NCI-H2029 treated with DMSO at 0.1 percent for 48 hours (cell line): ENCODE results near the gene AP4E1.
"Not testable (repeated sequence)": the region's sequence is repeated elsewhere in the genome, so short reads cannot be mapped to it uniquely, and the experiment has no call there.

Experiments used
- DNase-seq: peaks from one replicate; lab custom pipeline; 2025; lab: John Stamatoyannopoulos, UW

The AP4E1 gene

DNA sequence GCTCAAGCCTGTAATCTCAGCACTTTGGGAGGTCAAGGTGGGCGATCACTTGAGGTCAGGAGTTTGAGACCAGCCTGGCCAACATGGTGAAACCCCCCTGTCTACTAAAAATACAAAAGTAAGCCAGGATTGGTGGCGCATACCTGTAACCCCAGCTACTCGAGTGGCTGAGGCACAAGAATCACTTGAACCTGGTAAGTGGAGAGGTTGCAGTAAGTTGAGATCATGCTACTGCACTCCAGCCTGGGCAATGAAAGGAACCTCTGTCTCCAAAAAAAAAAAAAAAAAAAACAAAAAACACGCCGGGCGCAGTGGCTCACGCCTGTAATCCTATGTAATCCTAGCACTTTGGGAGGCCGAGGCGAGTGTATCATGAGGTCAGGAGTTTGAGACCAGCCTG is 18.9 kb upstream of the AP4E1 start:
- DNase-seq, result no peak

DNA sequence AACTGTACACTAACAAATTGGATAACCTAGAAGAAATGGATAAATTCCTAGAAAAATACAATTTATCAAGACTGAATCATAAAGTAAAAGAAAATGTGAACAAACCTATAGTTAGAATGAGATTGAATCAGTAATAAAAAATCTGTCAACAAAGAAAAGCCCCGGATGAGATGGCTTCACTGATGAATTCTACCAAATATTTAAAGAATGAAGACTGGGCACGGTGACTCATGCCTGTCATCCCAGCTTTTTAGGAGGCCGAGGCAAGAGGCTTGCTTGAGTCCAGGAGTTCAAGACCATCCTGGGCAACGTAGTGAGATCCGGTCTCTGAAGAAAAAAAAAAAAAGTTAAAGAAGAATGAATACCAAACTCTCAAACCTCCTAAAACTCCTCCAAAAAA is 17.7 kb upstream of the AP4E1 start:
- no peak for DNase-seq

DNA sequence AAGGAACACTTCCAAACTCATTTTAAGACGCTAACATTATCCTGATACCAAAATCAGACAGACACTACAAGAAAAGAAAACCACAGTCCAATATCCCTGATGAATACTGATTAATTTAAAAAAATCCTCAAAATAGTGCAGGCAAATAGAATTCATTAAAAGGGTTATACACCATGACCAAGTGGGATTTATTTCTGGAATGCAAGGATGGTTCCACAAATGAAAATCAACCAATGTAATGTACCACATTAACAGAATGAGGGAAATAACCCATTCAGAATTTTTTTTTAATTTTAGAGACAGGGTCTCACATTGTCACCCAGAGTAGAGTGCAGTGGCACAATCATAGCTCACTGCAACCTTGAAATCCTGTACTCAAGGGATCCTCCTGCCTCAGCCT is 17.3 kb upstream of the AP4E1 start:
- DNase-seq, result no peak

DNA sequence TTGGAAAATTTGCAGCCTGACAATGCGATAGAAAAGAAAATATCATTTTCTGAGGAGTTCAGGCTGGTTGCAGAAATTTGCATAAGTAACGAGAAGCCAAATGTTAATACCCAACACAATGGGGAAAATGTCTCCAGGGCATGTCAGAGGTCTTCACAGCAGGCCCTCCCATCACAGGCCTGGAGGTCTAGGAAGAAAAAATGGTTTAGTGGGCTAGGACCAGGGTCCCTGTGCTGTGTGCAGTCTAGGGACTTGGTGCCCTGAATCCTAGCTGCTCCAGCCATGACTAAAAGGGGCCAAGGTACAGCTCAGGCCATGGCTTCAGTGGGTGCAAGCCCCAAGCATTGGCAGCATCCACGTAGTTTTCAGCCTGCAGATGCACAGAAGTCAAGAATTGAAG is 14.5 kb upstream of the AP4E1 start:
- no peak for DNase-seq

- not testable (repeated sequence) for DNase-seq
Measured at GRCh38 chr15:50901390-50901789, 7.1 kb upstream of the AP4E1 start.

DNA sequence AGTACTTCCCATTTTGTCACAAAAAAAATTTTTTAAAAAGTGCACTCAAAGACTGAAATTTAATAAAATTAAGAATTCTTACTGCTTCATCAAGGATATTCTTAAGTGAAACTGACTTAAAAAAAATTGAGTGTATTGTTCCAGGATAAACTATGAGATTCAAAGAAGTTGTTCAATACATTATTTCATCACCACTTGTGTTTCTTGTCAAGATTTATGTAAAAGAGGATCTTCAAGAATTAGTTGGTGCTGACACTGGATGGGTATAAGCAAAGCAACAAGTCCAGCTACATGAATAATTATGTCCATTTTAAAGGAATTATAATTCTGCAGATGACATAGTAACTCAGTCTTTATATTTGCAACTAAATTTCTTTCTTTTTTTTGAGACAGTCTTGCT is 4.3 kb upstream of the AP4E1 start:
- DNase-seq, result no peak

DNA sequence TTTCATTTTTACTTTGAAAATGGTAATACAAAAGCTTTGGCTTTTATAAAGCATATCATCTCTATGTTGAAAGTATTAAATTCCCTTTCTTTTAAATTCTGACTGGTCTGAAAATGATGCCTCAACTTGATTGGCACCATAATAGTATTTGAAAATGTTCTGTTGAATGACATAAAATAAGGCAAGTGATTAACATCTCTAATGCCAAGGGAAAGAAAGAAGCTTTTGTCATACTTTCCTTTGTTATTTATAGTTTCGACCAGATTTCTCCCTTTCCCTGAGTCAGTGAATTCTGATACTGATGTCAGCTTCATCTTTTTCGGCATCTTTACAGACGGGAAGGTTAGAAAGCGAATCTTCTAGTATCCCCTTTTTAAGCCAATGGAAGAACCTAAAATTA is 3.4 kb upstream of the AP4E1 start:
- DNase-seq, result no peak

DNA sequence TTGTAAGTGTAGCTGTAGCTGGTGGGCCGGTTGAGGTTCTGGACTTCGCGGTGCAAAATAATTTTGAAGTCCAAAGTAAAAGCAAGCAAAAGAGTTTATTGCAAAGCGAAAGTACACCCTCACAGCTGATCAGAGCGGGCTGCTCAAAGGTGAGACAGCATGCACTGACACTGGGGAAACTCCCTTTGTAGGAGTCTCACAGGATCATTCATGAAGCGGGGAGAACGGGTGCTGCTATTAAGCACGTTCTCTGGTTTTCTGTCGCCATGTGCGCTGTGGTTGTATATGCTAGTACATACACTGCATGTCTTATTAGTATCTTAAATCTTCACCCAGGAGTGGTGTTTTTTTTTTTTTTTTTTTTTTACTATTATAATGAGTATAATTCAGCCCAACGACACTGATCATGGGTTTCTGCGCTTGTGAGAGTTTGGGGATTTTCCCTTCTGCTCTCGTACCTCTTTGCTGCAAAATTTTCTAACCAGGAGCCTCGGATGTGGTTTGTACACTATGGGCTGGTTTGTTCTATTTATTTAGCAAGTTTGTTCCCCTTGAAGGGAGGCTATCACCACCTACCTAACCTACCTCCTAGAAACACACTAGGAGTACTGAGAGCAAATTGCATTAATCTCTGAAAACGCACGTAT is 1.4 kb upstream of the AP4E1 start:
- DNase-seq, result no peak

DNA sequence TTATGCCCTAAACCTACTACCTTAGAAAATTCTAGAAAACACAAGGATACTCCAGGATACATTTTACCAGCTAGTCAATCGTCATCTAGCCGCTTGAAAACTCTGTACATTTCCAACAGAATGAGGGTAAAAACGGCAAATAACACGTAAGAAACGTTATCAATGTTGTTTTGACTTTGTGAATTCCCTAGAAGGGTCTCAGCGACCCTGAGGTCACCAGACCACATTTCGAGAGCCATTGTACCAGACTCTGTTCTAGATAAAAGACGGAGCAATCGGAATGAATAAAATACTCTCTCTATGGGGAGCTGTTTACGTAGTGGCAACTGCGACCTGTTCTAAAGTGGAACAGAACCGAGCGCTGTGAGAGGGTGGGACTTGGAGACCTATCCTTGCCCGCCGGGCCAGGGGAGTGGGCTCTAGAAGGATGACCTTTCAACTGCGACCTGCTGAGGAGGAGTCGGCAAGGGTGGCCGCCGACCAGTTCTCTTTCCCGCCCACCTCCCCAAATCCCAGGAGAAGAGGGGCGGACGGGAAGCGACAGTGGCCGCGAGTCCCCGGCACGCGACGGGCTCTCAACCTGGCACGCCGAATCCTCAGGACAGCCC is 778 bp upstream of the AP4E1 start:
- DNase-seq, result no peak

GRCh38 chr15:50909010-50909317 is 481 bp downstream of the AP4E1 start:
- DNase-seq, result no peak

DNA sequence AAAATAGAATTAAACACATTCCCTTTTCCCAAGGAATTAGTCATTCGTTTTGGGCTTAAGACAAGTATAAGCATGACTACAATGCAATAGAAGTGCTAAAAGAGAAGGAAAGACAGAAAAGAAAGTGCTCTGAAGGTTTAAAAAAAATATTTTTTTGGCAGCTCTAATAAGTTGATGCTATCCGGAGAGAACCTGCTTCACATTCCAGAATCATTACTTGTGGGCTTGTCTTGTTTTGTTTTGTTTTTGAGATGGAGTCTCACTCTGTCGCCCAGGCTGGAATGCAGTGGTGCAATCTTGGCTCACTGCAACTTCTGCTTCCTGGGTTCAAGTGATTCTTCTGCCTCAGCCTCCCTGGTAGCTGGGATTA is 1.9 kb downstream of the AP4E1 start:
- DNase-seq, result not testable (repeated sequence)

DNA sequence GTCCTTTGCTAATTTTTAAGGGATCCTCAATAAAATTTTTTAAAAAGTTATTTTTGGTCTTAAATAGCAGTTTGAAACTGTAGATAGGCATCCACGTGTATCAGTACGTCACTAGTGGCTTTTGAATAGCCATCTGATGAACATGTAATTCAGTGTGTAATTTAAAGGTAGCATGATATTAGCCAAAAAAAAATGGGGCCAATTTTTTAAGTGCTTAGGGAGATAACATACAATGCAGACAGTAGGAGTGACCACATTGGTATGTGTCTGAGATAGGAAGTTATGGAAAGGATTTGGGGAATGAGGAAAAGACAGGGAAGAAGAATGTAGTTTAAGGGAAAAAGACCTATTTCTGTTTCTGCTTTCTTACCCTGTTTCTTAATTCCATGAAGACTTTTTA is 2.5 kb downstream of the AP4E1 start:
- DNase-seq, result no peak

GRCh38 chr15:50911621-50912020 is 3.1 kb downstream of the AP4E1 start:
- no peak for DNase-seq

GRCh38 chr15:50916400-50916799 is 7.9 kb downstream of the AP4E1 start:
- no peak for DNase-seq

GRCh38 chr15:50919359-50919758 is 10.9 kb downstream of the AP4E1 start:
- DNase-seq, result not testable (repeated sequence)

GRCh38 chr15:50925281-50925680 is 16.8 kb downstream of the AP4E1 start:
- DNase-seq, result no peak

- no peak for DNase-seq
Measured at GRCh38 chr15:50929062-50929461, 20.6 kb downstream of the AP4E1 start.

DNA sequence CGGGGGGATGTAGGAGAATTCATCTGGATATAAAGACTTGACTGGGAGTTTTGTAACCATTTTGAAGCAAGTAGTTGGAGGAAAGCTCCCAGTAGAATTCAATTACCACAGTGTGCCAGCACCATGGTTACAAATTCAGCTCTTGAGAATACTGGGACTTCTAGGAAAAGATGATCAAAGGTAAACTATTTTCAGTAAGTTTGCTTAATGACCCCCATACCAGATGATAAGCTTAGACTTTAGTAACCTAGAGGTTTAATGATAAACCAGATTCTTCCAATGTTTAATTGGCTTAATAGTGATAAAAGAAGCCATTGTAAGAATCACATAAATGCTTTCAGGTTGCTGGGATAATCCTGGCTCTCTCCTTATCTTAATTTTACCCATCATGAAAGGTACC is 22.3 kb downstream of the AP4E1 start:
- no peak for DNase-seq

DNA sequence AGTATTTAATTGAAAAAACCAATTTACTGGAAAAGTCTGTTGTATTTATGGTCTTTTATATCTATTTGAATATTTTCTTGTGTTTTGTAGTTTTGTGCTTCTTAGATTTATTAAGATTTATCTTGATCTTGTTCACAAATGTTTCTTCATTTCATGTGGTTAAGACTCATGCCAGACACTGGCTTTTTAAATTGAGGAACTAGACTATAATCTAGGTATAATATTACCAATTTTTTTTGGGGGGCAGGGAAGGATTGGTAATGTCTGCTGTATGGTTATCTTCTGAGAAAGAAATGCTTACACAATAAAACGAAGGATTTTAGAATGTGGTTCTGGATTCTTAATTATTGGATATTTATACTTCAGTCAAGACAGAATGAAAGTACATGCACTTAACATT is 24.9 kb downstream of the AP4E1 start:
- DNase-seq, result no peak

DNA sequence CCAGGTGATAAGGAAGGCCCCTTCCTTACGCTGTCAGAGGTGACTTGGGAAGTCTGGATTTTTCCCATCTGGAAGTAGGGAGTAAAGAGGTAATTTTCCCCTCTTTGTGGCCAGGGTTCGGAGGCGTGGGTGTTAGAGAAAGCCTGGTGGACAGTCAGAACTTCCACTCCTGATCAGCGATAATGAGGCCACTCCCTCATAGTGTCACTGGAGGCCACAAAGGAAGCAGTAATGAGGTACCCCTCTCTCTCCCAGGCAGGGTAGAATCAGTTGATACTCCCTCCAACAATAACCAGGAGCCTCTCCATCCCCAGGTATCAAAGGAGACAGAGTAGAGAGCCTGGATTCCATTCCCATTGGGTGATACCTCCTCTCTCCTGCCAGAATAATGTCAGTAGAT is 30.0 kb downstream of the AP4E1 start:
- DNase-seq, result no peak

GRCh38 chr15:50939911-50940310 is 31.4 kb downstream of the AP4E1 start:
- DNase-seq, result no peak

- DNase-seq, result no peak
Measured at GRCh38 chr15:50940506-50940905, 32.0 kb downstream of the AP4E1 start.

DNA sequence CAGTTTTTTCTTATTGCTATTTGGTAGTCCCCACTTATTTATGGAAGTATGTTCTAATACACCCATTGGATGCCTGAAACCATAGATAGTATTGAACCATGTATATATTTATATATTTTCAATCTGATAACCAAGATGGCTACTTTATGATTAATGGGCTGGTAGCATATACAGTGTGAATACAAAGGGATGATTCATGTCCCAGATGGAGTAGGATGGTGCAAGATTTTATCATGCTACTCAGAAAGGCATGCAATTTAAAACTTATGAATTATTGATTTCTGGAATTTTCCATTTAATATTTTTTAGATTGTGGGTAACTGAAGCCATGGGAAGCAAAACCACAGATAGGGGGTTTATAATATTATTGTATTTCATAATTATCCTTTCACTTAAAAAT is 35.2 kb downstream of the AP4E1 start:
- DNase-seq, result no peak

DNA sequence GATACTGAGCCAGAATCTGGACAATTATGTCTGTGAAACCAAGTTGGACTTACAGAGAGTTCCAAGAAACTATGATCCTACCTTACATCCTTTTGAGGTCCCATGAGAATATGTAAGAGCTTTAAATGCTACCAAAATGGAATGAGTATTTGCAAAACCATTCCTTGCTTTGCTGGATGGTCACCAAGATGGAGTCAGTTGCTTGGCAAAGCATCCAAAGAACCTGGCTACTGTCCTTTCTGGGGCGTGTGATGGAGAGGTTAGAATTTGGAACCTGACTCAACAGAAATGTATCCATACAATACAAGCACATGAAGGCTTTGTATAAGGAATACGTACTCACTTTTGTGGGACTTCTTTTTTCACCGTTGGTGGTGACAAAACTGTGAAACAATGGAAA is 36.2 kb downstream of the AP4E1 start:
- DNase-seq, result no peak

DNA sequence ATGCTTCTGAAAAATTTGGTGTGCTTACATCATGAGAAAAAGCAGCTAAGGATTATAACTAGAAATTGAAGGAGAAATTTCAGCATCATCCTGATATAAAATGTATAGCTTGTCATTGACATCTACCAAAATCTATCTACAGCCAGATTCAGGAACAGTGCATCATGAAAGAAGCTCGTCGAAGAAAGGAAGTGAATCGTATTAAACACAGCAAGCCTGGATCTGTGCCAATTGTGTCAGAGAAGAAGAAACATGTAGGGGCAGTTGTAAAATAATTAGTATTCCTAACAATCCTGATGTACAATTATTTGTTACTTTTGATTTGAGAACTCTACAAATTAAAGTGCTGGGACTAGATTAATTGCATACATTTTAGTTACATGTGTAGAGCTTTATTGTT is 37.2 kb downstream of the AP4E1 start:
- no peak for DNase-seq
